ENCODE results near the gene FBXW7.

- TF ChIP-seq, protein P1, sequence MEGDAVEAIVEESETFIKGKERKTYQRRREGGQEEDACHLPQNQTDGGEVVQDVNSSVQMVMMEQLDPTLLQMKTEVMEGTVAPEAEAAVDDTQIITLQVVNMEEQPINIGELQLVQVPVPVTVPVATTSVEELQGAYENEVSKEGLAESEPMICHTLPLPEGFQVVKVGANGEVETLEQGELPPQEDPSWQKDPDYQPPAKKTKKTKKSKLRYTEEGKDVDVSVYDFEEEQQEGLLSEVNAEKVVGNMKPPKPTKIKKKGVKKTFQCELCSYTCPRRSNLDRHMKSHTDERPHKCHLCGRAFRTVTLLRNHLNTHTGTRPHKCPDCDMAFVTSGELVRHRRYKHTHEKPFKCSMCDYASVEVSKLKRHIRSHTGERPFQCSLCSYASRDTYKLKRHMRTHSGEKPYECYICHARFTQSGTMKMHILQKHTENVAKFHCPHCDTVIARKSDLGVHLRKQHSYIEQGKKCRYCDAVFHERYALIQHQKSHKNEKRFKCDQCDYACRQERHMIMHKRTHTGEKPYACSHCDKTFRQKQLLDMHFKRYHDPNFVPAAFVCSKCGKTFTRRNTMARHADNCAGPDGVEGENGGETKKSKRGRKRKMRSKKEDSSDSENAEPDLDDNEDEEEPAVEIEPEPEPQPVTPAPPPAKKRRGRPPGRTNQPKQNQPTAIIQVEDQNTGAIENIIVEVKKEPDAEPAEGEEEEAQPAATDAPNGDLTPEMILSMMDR (IDR thresholded peaks at IDR 0.05), result no peak
- TF ChIP-seq POLR2A (IDR thresholded peaks at IDR 0.05), result no peak
Observed at GRCh38 chr4:152294765-152295164, 241.1 kb downstream of the FBXW7 start.

All from thyroid gland (tissue), 4 donors.